ENCODE data around the gene METTL13. TPM values are rescaled to one million over a fixed set of nuclear protein-coding genes. Genes with fewer than 3 reads are reported as not detected.
A peak's percentile ranks its signal among the peaks of the same experiment; 100 is the strongest.

The METTL13 gene
- total and polyA plus RNA-seq, 4 experiments from 2014 or later: 27.7 to 36.7 (median 34.1) TPM

GRCh38 chr1:171800342-171800741 lies 18.9 kb downstream of the METTL13 start:
- Histone ChIP-seq H3K36me3 (ENCODE audit: insufficient read depth, low read length) (peaks cover 25% of the 10 kb centered on the region), H3K4me3 (ENCODE audit: low read length in 2 of 2) (no peak overlapping the region), H3K27ac (ENCODE audit: low read depth, low read length) (no peak overlapping the region), H3K4me1 (ENCODE audit: insufficient read depth, low read length) (no peaks in the 10 kb centered on the region), H3K9me3 (ENCODE audit: control insufficient read depth in 1 of 2, low read length in 2 of 2) (no peaks in the 10 kb centered on the region), H3K27me3 (ENCODE audit: insufficient read depth, low read length) (no peaks in the 10 kb centered on the region)
- Mint-ChIP-seq H3K27me3 (no peaks in the 10 kb centered on the region), H3K9me3 (no peaks in the 10 kb centered on the region), H3K4me1 (peaks cover 0 to 2% (median 1%) of the 10 kb centered on the region in 4 donors), H3K36me3 (peaks cover 28 to 37% of the 10 kb centered on the region in 2 donors), H3K27ac (peak overlapping the region in 1 of 7 donors; percentile 39), H3K4me3 (no peak overlapping the region)
- CTCF ChIA-PET (ENCODE audit: partially characterized antibody): interaction anchor here (0.6 to 8.3 kb wide), 29 partner anchors 8 to 643 kb away, joined by 3 to 162 read pairs (median 4); partner anchors contain the start of genes DNM3, PIGC and VAMP4
- intact Hi-C loops (cut with micrococcal nuclease): loop anchor here (5.0 kb wide), 1 partner anchor 153 kb away; no protein-coding TSS in a partner anchor
- DNase-seq: no peak
- POLR2A ChIA-PET (ENCODE audit: partially characterized antibody): interaction anchor here (1.9 to 2.8 kb wide), 2 partner anchors 19 to 58 kb away, joined by 9 to 19 read pairs; partner anchors contain the start of genes METTL13 and VAMP4

GRCh38 chr1:171800851-171801250 lies 19.4 kb downstream of the METTL13 start:
- intact Hi-C loops (cut with micrococcal nuclease): loop anchor here (1.0 to 5.0 kb wide), 3 partner anchors 154 to 598 kb away; no protein-coding TSS in a partner anchor
- Mint-ChIP-seq H3K27me3 (no peaks in the 10 kb centered on the region), H3K4me1 (peaks cover 3 to 7% (median 6%) of the 10 kb centered on the region in 4 donors), H3K9me3 (no peaks in the 10 kb centered on the region), H3K36me3 (peaks cover 23 to 32% of the 10 kb centered on the region in 2 donors), H3K27ac (peak overlapping the region in 2 of 7 donors; percentile 29 to 78), H3K4me3 (no peak overlapping the region)
- CTCF ChIA-PET (ENCODE audit: partially characterized antibody): interaction anchor here (0.6 to 8.3 kb wide), 31 partner anchors 7 to 639 kb away, joined by 3 to 162 read pairs (median 4); partner anchors contain the start of genes DNM3 and VAMP4
- POLR2A ChIA-PET (ENCODE audit: partially characterized antibody): interaction anchor here (0.9 to 2.8 kb wide), 3 partner anchors 19 to 59 kb away, joined by 3 to 19 read pairs (median 9); partner anchors contain the start of genes DNM3, METTL13 and VAMP4
- H3K4me1 ChIP-seq (ENCODE audit: insufficient read depth, low read length): no peaks in the 10 kb centered on the region
- no peak overlapping the region for H3K27ac ChIP-seq (ENCODE audit: low read depth, low read length)
- H3K4me3 ChIP-seq (ENCODE audit: low read length in 2 of 2): no peak overlapping the region
- peaks cover 22% of the 10 kb centered on the region for H3K36me3 ChIP-seq (ENCODE audit: insufficient read depth, low read length)
- DNase-seq: no peak
- H3K9me3 ChIP-seq (ENCODE audit: control insufficient read depth in 1 of 2, low read length in 2 of 2): no peaks in the 10 kb centered on the region
- no peaks in the 10 kb centered on the region for H3K27me3 ChIP-seq (ENCODE audit: insufficient read depth, low read length)

- no peaks in the 10 kb centered on the region for H3K27me3 Mint-ChIP-seq
- POLR2A ChIA-PET (ENCODE audit: partially characterized antibody): interaction anchor here (0.9 to 2.8 kb wide), 3 partner anchors 20 to 60 kb away, joined by 3 to 19 read pairs (median 9); partner anchors contain the start of genes DNM3, METTL13 and VAMP4
- DNase-seq: peak in 2 of 5 donors; percentile 20 to 23
These were observed 20.0 kb downstream of the METTL13 start for GRCh38 chr1:171801487-171801891.

GRCh38 chr1:171802207-171802606 lies 20.7 kb downstream of the METTL13 start:
- CTCF ChIA-PET (ENCODE audit: partially characterized antibody): interaction anchor here (1.0 to 8.3 kb wide), 15 partner anchors 9 to 641 kb away, joined by 3 to 162 read pairs (median 5); partner anchors contain the start of genes DNM3 and METTL13

More at GRCh38 chr1:171801487-171801891, 20.0 kb downstream of the METTL13 start:
- no peaks in the 10 kb centered on the region for H3K9me3 ChIP-seq (ENCODE audit: control insufficient read depth in 1 of 2, low read length in 2 of 2)
- H3K4me3 ChIP-seq (ENCODE audit: low read length in 2 of 2): no peak overlapping the region
- Mint-ChIP-seq H3K36me3 (peaks cover 17 to 26% of the 10 kb centered on the region in 2 donors), H3K4me1 (peaks cover 3 to 8% (median 6%) of the 10 kb centered on the region in 4 donors), H3K9me3 (no peaks in the 10 kb centered on the region), H3K27ac (peak overlapping the region in 1 of 7 donors; percentile 7), H3K4me3 (no peak overlapping the region)
- no peaks in the 10 kb centered on the region for H3K4me1 ChIP-seq (ENCODE audit: insufficient read depth, low read length)
- intact Hi-C loops (cut with micrococcal nuclease): loop anchor here (1.0 to 5.0 kb wide), 3 partner anchors 154 to 598 kb away; no protein-coding TSS in a partner anchor
- no peaks in the 10 kb centered on the region for H3K27me3 ChIP-seq (ENCODE audit: insufficient read depth, low read length)
- H3K27ac ChIP-seq (ENCODE audit: low read depth, low read length): no peak overlapping the region
- H3K36me3 ChIP-seq (ENCODE audit: insufficient read depth, low read length): peaks cover 16% of the 10 kb centered on the region
- CTCF ChIA-PET (ENCODE audit: partially characterized antibody): interaction anchor here (0.7 to 8.3 kb wide), 24 partner anchors 8 to 642 kb away, joined by 3 to 162 read pairs (median 4); partner anchors contain the start of genes DNM3 and METTL13

GRCh38 chr1:171803045-171803444 lies 21.6 kb downstream of the METTL13 start:
- intact Hi-C loops (cut with micrococcal nuclease): loop anchor here (5.0 kb wide), 1 partner anchor 156 kb away; no protein-coding TSS in a partner anchor
- Mint-ChIP-seq H3K27me3 (no peaks in the 10 kb centered on the region), H3K36me3 (peaks cover 4 to 10% of the 10 kb centered on the region in 2 donors), H3K27ac (no peak overlapping the region), H3K4me1 (peaks cover 3 to 11% (median 9%) of the 10 kb centered on the region in 4 donors), H3K4me3 (no peak overlapping the region), H3K9me3 (no peaks in the 10 kb centered on the region)
- Histone ChIP-seq H3K4me1 (ENCODE audit: insufficient read depth, low read length) (no peaks in the 10 kb centered on the region), H3K36me3 (ENCODE audit: insufficient read depth, low read length) (peaks cover under 1% of the 10 kb centered on the region), H3K4me3 (ENCODE audit: low read length in 2 of 2) (no peak overlapping the region), H3K9me3 (ENCODE audit: control insufficient read depth in 1 of 2, low read length in 2 of 2) (no peaks in the 10 kb centered on the region), H3K27ac (ENCODE audit: low read depth, low read length) (no peak overlapping the region), H3K27me3 (ENCODE audit: insufficient read depth, low read length) (no peaks in the 10 kb centered on the region)
- ChIA-PET POLR2A (ENCODE audit: partially characterized antibody) (interaction anchor here (0.8 kb wide), 1 partner anchor 38 kb away, joined by 3 read pairs; the partner anchor contains the start of gene DNM3), CTCF (ENCODE audit: partially characterized antibody) (interaction anchor here (1.1 to 8.3 kb wide), 10 partner anchors 8 to 199 kb away, joined by 3 to 162 read pairs (median 5); partner anchors contain the start of genes DNM3 and METTL13)
- DNase-seq: no peak

More at GRCh38 chr1:171802207-171802606, 20.7 kb downstream of the METTL13 start:
- no peaks in the 10 kb centered on the region for H3K9me3 ChIP-seq (ENCODE audit: control insufficient read depth in 1 of 2, low read length in 2 of 2)
- peak overlapping the region in 1 of 7 donors; percentile 20 for H3K27ac Mint-ChIP-seq
- intact Hi-C loops (cut with micrococcal nuclease): loop anchor here (1.0 to 5.0 kb wide), 2 partner anchors 155 to 627 kb away; no protein-coding TSS in a partner anchor
- no peaks in the 10 kb centered on the region for H3K4me1 ChIP-seq (ENCODE audit: insufficient read depth, low read length)
- DNase-seq: no peak
- POLR2A ChIA-PET (ENCODE audit: partially characterized antibody): interaction anchor here (2.8 kb wide), 1 partner anchor 60 kb away, joined by 19 read pairs; the partner anchor contains the start of gene VAMP4
- H3K27me3 Mint-ChIP-seq: no peaks in the 10 kb centered on the region
- no peaks in the 10 kb centered on the region for H3K27me3 ChIP-seq (ENCODE audit: insufficient read depth, low read length)
- H3K27ac ChIP-seq (ENCODE audit: low read depth, low read length): no peak overlapping the region
- peaks cover 9 to 19% of the 10 kb centered on the region in 2 donors for H3K36me3 Mint-ChIP-seq
- no peaks in the 10 kb centered on the region for H3K9me3 Mint-ChIP-seq
- no peak overlapping the region for H3K4me3 ChIP-seq (ENCODE audit: low read length in 2 of 2)
- peaks cover 3 to 11% (median 9%) of the 10 kb centered on the region in 4 donors for H3K4me1 Mint-ChIP-seq
- no peak overlapping the region for H3K4me3 Mint-ChIP-seq
- peaks cover 9% of the 10 kb centered on the region for H3K36me3 ChIP-seq (ENCODE audit: insufficient read depth, low read length)

GRCh38 chr1:171803461-171804022 lies 22.1 kb downstream of the METTL13 start:
- no peak for DNase-seq
- Mint-ChIP-seq H3K27me3 (no peaks in the 10 kb centered on the region), H3K4me3 (no peak overlapping the region), H3K27ac (no peak overlapping the region), H3K36me3 (peaks cover 4 to 7% of the 10 kb centered on the region in 2 donors), H3K9me3 (no peaks in the 10 kb centered on the region), H3K4me1 (peaks cover 3 to 11% (median 9%) of the 10 kb centered on the region in 4 donors)
- Histone ChIP-seq H3K27ac (ENCODE audit: low read depth, low read length) (no peak overlapping the region), H3K36me3 (ENCODE audit: insufficient read depth, low read length) (no peaks in the 10 kb centered on the region), H3K9me3 (ENCODE audit: control insufficient read depth in 1 of 2, low read length in 2 of 2) (no peaks in the 10 kb centered on the region), H3K4me3 (ENCODE audit: low read length in 2 of 2) (no peak overlapping the region), H3K27me3 (ENCODE audit: insufficient read depth, low read length) (no peaks in the 10 kb centered on the region), H3K4me1 (ENCODE audit: insufficient read depth, low read length) (no peaks in the 10 kb centered on the region)
- POLR2A ChIA-PET (ENCODE audit: partially characterized antibody): interaction anchor here (0.8 kb wide), 1 partner anchor 38 kb away, joined by 3 read pairs; the partner anchor contains the start of gene DNM3
- CTCF ChIA-PET (ENCODE audit: partially characterized antibody): interaction anchor here (0.8 to 8.3 kb wide), 7 partner anchors 8 to 199 kb away, joined by 3 to 162 read pairs (median 4); partner anchors contain the start of gene DNM3
- intact Hi-C loops (cut with micrococcal nuclease): loop anchor here (5.0 kb wide), 1 partner anchor 156 kb away; no protein-coding TSS in a partner anchor

Data from CD4-positive, alpha-beta memory T cell (primary cell).